ENCODE results near the gene NUP62.
"Not testable (repeated sequence)": the region's sequence is repeated elsewhere in the genome, so short reads cannot be mapped to it uniquely, and the experiment has no call there.

NUP62 gene

GRCh38 chr19:49952479-49952836 lies 23.2 kb upstream of the NUP62 start:
- H3K4me3 ChIP-seq (ENCODE audit: control insufficient read depth, low read depth, low read length): no peak overlapping the region
- no peak for DNase-seq (ENCODE audit: low read depth)
- TF ChIP-seq, protein P1, sequence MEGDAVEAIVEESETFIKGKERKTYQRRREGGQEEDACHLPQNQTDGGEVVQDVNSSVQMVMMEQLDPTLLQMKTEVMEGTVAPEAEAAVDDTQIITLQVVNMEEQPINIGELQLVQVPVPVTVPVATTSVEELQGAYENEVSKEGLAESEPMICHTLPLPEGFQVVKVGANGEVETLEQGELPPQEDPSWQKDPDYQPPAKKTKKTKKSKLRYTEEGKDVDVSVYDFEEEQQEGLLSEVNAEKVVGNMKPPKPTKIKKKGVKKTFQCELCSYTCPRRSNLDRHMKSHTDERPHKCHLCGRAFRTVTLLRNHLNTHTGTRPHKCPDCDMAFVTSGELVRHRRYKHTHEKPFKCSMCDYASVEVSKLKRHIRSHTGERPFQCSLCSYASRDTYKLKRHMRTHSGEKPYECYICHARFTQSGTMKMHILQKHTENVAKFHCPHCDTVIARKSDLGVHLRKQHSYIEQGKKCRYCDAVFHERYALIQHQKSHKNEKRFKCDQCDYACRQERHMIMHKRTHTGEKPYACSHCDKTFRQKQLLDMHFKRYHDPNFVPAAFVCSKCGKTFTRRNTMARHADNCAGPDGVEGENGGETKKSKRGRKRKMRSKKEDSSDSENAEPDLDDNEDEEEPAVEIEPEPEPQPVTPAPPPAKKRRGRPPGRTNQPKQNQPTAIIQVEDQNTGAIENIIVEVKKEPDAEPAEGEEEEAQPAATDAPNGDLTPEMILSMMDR (conservative IDR thresholded peaks at IDR 0.05; ENCODE audit: control insufficient read depth, insufficient read depth, low read depth, low read length): no peak

DNA sequence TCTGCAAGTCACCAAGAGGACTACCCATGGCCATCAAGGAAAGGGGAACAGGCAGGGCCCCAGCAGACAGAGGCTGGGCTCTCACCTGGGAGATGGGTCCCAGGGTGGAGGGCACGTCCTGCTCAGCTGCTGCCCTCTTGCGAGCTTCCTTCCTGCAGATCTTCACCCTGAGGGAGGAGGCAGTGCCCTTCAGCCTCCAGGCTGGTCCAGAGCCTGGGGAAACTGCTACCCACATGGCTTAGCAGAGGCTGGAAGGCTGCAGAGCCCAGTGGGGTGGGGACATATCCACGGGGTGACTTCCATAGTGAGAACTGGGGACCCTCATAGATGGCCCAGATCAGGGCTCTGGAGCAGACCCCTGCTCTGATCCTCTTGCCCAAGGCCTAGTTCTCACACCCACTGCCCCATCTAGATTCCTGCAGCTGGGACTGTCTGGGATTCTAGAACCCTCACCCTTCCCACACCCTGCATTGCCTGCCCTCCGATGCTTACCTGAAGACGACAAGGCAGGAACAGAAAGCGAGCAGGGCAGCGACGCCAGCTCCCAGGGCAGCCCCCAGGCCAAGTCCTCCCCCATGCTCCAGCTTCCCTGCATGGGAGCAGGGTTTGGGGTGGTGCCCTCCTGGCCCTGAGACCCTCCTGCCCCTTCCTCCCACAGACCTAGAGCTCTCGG lies 22.6 kb upstream of the NUP62 start:
- no peak overlapping the region for H3K4me3 ChIP-seq (ENCODE audit: control insufficient read depth, low read depth, low read length)
- TF ChIP-seq, protein P1 (conservative IDR thresholded peaks at IDR 0.05; ENCODE audit: control insufficient read depth, insufficient read depth, low read depth, low read length): no peak
- DNase-seq (ENCODE audit: low read depth): no peak

- H3K4me3 ChIP-seq (ENCODE audit: control insufficient read depth, low read depth, low read length): no peak overlapping the region
- no peak for DNase-seq (ENCODE audit: low read depth)
- TF ChIP-seq, protein P1 (conservative IDR thresholded peaks at IDR 0.05; ENCODE audit: control insufficient read depth, insufficient read depth, low read depth, low read length): no peak
Observed at GRCh38 chr19:49950956-49951526, 21.7 kb upstream of the NUP62 start.

DNA sequence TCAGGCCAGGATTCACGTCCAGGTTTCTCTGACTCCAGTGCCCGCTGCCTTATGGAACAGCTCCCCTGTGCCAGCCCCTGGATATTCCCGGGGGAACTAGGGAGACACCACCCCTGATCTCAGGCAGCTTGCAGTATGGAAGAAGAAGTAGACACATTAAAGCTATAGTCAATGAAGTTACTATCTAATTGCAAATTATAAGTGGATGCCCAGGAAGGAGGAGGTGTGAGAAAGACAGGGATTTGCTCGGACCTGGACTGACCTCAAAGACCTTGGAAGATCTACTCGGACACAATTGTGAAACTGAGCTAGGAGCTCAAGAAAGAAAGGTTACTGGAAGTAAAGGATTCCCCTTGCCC lies 21.3 kb upstream of the NUP62 start:
- TF ChIP-seq, protein P1 (conservative IDR thresholded peaks at IDR 0.05; ENCODE audit: control insufficient read depth, insufficient read depth, low read depth, low read length): no peak
- DNase-seq (ENCODE audit: low read depth): no peak
- no peak overlapping the region for H3K4me3 ChIP-seq (ENCODE audit: control insufficient read depth, low read depth, low read length)

GRCh38 chr19:49949742-49950589 lies 20.7 kb upstream of the NUP62 start:
- TF ChIP-seq, protein P1 (conservative IDR thresholded peaks at IDR 0.05; ENCODE audit: control insufficient read depth, insufficient read depth, low read depth, low read length): no peak
- no peak overlapping the region for H3K4me3 ChIP-seq (ENCODE audit: control insufficient read depth, low read depth, low read length)
- peak; percentile 21 for DNase-seq (ENCODE audit: low read depth)

- TF ChIP-seq, protein P1 (conservative IDR thresholded peaks at IDR 0.05; ENCODE audit: control insufficient read depth, insufficient read depth, low read depth, low read length): no peak
- no peak for DNase-seq (ENCODE audit: low read depth)
- no peak overlapping the region for H3K4me3 ChIP-seq (ENCODE audit: control insufficient read depth, low read depth, low read length)
Observed at GRCh38 chr19:49946415-49946814, 17.1 kb upstream of the NUP62 start.

DNA sequence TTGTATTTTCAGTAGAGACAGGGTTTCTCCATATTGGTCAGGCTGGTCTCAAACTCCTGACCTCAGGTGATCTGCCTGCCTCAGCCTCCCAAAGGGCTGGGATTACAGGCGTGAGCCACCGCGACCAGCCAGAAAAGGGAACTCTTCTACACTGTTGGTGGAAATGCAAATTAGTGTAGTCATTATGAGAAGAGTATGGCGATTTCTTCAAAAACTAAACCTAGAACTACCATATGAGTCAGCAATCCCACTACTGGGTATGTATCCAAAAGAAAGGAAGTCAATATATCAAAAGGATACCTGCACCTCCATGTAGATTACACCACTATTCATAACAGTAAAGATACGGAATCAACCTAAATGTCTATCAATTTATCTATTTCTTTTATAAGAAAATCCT lies 15.3 kb upstream of the NUP62 start:
- not testable (repeated sequence) for H3K4me3 ChIP-seq (ENCODE audit: control insufficient read depth, low read depth, low read length); DNase-seq (ENCODE audit: low read depth)
